Prostate gland (tissue), 2 donors: ENCODE data around the gene OTX1.

Source experiments
- POLR2A ChIP-seq: fragments of 450-650 bp; IDR thresholded peaks from one replicate; pipeline ENCODE4 v1.6.1; 2016; ENCODE audit warnings: antibody characterized with exemption, mild to moderate bottlenecking
- POLR2AphosphoS5 ChIP-seq: sonication (generic); formaldehyde crosslinking; IDR thresholded peaks from one replicate; pipeline ENCODE4 v1.6.1; 2017; ENCODE audit warnings: antibody characterized with exemption
- TF ChIP-seq, protein P1 (sequence below), 4 experiments: fragments of 200-600 bp in 2 of 4; fragments of 450-650 bp in 2 of 4; sonication (generic) in 2 of 4; IDR thresholded peaks; 1 replicate in 3 of 4; 2 replicates in 1 of 4; pipeline ENCODE4 v1.5.1; 2016 to 2019; ENCODE audit warnings: antibody characterized with exemption in 4 of 4, mild to moderate bottlenecking in 2 of 4, moderate library complexity in 2 of 4

DNA sequence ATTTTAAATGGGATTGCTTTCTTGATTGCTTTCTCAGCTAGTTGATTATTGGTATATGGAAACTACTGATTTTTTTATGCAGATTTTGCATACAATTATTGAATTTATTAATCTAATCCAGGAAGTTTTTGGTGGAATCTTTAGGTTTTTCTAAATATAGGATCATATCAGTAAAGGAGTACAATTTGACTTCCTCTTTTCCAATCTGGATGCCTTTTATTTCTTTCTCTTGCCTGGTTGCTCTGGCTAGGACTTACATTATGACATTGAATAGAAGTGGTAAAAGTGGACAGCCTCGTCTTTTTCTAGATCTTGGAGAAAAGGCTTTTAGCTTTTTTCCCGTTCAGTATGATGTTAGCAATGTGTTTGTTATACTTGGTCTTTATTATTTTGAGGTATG is 51.3 kb downstream of the OTX1 start:
- no peak for TF ChIP-seq POLR2A
- TF ChIP-seq POLR2AphosphoS5, result no peak
- TF ChIP-seq, protein P1, sequence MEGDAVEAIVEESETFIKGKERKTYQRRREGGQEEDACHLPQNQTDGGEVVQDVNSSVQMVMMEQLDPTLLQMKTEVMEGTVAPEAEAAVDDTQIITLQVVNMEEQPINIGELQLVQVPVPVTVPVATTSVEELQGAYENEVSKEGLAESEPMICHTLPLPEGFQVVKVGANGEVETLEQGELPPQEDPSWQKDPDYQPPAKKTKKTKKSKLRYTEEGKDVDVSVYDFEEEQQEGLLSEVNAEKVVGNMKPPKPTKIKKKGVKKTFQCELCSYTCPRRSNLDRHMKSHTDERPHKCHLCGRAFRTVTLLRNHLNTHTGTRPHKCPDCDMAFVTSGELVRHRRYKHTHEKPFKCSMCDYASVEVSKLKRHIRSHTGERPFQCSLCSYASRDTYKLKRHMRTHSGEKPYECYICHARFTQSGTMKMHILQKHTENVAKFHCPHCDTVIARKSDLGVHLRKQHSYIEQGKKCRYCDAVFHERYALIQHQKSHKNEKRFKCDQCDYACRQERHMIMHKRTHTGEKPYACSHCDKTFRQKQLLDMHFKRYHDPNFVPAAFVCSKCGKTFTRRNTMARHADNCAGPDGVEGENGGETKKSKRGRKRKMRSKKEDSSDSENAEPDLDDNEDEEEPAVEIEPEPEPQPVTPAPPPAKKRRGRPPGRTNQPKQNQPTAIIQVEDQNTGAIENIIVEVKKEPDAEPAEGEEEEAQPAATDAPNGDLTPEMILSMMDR (IDR thresholded peaks at IDR 0.05), result no peak
